ENCODE data around the gene RPS15.
A peak's percentile ranks its signal among the peaks of the same experiment; 100 is the strongest.

Gene RPS15

GRCh38 chr19:1401889-1402217, 36.3 kb upstream of the RPS15 start:
- Histone ChIP-seq H3K36me3 (peaks cover 27% of the 10 kb centered on the region), H3K4me1 (peaks cover 85% of the 10 kb centered on the region), H3K9me3 (no peaks in the 10 kb centered on the region), H3K4me3 (peak overlapping the region; percentile 93), H3K27ac (peak overlapping the region; percentile 83), H3K4me2 (peak overlapping the region; percentile 95), H3K9ac (peak overlapping the region; percentile 89), H4K20me1 (peaks cover 41% of the 10 kb centered on the region), H3K27me3 (no peaks in the 10 kb centered on the region)
- no peak for TF ChIP-seq Cebpa-rat (IDR thresholded peaks at IDR 0.05)

- TF ChIP-seq Cebpa-rat (IDR thresholded peaks at IDR 0.05) = no peak
- H3K4me3 ChIP-seq = peak overlapping the region; percentile 93; the same call in 1 of the 2 replicates
- H3K4me2 ChIP-seq = peak overlapping the region; percentile 95
- no peaks in the 10 kb centered on the region for H3K27me3 ChIP-seq
- H3K27ac ChIP-seq = peak overlapping the region; percentile 32; the same call in 1 of the 2 replicates
- H4K20me1 ChIP-seq = peaks cover 34% of the 10 kb centered on the region
- peaks cover 21% of the 10 kb centered on the region for H3K36me3 ChIP-seq
- H3K9me3 ChIP-seq = no peaks in the 10 kb centered on the region
- H3K9ac ChIP-seq = 0 out of 2 replicates have a peak overlapping the region, but pooled peaks have one; percentile 46
- peaks cover 79% of the 10 kb centered on the region for H3K4me1 ChIP-seq
Observed at GRCh38 chr19:1402411-1403070, 35.7 kb upstream of the RPS15 start.

- H3K9ac ChIP-seq = peak overlapping the region; percentile 100
- peaks cover 36% of the 10 kb centered on the region for H4K20me1 ChIP-seq
- H3K9me3 ChIP-seq = no peaks in the 10 kb centered on the region
- no peak for TF ChIP-seq Cebpa-rat (IDR thresholded peaks at IDR 0.05)
- H3K4me2 ChIP-seq = peak overlapping the region; percentile 79
- H3K27me3 ChIP-seq = no peaks in the 10 kb centered on the region
- peak overlapping the region; percentile 100 for H3K4me3 ChIP-seq
- peak overlapping the region; percentile 100 for H3K27ac ChIP-seq
- peaks cover 30% of the 10 kb centered on the region for H3K36me3 ChIP-seq
- peaks cover 77% of the 10 kb centered on the region for H3K4me1 ChIP-seq
Observed at GRCh38 chr19:1406774-1407527, 31.2 kb upstream of the RPS15 start.

- peak within 1 kb of the TSS; percentile 100 for H3K4me3 ChIP-seq
- H3K4me1 ChIP-seq = peaks cover 77% of the 10 kb centered on the region
- H3K27me3 ChIP-seq = no peaks in the 10 kb centered on the region
- peak within 1 kb of the TSS; percentile 93 for H3K4me2 ChIP-seq
- peaks cover 44% of the 10 kb centered on the region for H4K20me1 ChIP-seq
- no peak for TF ChIP-seq Cebpa-rat (IDR thresholded peaks at IDR 0.05)
- peak within 1 kb of the TSS; percentile 100 for H3K9ac ChIP-seq
- H3K9me3 ChIP-seq = no peaks in the 10 kb centered on the region
- peak within 1 kb of the TSS; percentile 100 for H3K27ac ChIP-seq
- H3K36me3 ChIP-seq = peaks cover 38% of the 10 kb centered on the region
Observed at GRCh38 chr19:1407528-1408299, 30.5 kb upstream of the RPS15 start, which contains the start of gene DAZAP1. Gene DAZAP1 (plus strand): TSS chr19:1407586. CDS start chr19:1407774, 188 bp downstream.

GRCh38 chr19:1408300-1409203, 29.6 kb upstream of the RPS15 start:
- Histone ChIP-seq H3K36me3 (peaks cover 46% of the 10 kb centered on the region), H3K4me1 (peaks cover 77% of the 10 kb centered on the region)

GRCh38 chr19:1409204-1410005, 28.8 kb upstream of the RPS15 start:
- H4K20me1 ChIP-seq = peaks cover 61% of the 10 kb centered on the region
- no peaks in the 10 kb centered on the region for H3K27me3 ChIP-seq
- peaks cover 55% of the 10 kb centered on the region for H3K36me3 ChIP-seq
- peak overlapping the region; percentile 100 for H3K4me3 ChIP-seq
- peak overlapping the region; percentile 100 for H3K27ac ChIP-seq
- H3K9me3 ChIP-seq = no peaks in the 10 kb centered on the region
- peaks cover 75% of the 10 kb centered on the region for H3K4me1 ChIP-seq
- no peak for TF ChIP-seq Cebpa-rat (IDR thresholded peaks at IDR 0.05)
- peak overlapping the region; percentile 93 for H3K4me2 ChIP-seq
- H3K9ac ChIP-seq = peak overlapping the region; percentile 100

More at GRCh38 chr19:1408300-1409203, 29.6 kb upstream of the RPS15 start:
- Histone ChIP-seq H3K4me2 (peak overlapping the region; percentile 93), H4K20me1 (peaks cover 52% of the 10 kb centered on the region), H3K27me3 (no peaks in the 10 kb centered on the region), H3K4me3 (peak overlapping the region; percentile 100), H3K9ac (peak overlapping the region; percentile 100), H3K9me3 (no peaks in the 10 kb centered on the region), H3K27ac (peak overlapping the region; percentile 100)
- no peak for TF ChIP-seq Cebpa-rat (IDR thresholded peaks at IDR 0.05)

- Histone ChIP-seq H3K27ac (peak overlapping the region; percentile 100; the same call in 1 of the 2 replicates), H3K4me1 (peaks cover 75% of the 10 kb centered on the region), H3K4me2 (peak overlapping the region; percentile 93), H3K4me3 (peak overlapping the region; percentile 100; the same call in 1 of the 2 replicates), H3K27me3 (no peaks in the 10 kb centered on the region), H4K20me1 (peaks cover 69% of the 10 kb centered on the region), H3K9me3 (no peaks in the 10 kb centered on the region), H3K9ac (peak overlapping the region; percentile 100), H3K36me3 (peaks cover 63% of the 10 kb centered on the region)
- TF ChIP-seq Cebpa-rat (IDR thresholded peaks at IDR 0.05) = no peak
Observed at GRCh38 chr19:1410136-1410786, 27.9 kb upstream of the RPS15 start.

- 0 out of 2 replicates have a peak overlapping the region, but pooled peaks have one; percentile 15 for H3K4me3 ChIP-seq
- H3K27ac ChIP-seq = 0 out of 2 replicates have a peak overlapping the region, but pooled peaks have one; percentile 100
Observed at GRCh38 chr19:1410789-1411188, 27.4 kb upstream of the RPS15 start.

More at GRCh38 chr19:1410789-1411188, 27.4 kb upstream of the RPS15 start:
- H3K36me3 ChIP-seq = peaks cover 68% of the 10 kb centered on the region
- H3K27me3 ChIP-seq = no peaks in the 10 kb centered on the region
- H3K4me1 ChIP-seq = peaks cover 75% of the 10 kb centered on the region
- no peaks in the 10 kb centered on the region for H3K9me3 ChIP-seq
- H4K20me1 ChIP-seq = peaks cover 75% of the 10 kb centered on the region
- H3K4me2 ChIP-seq = peak overlapping the region; percentile 93
- no peak for TF ChIP-seq Cebpa-rat (IDR thresholded peaks at IDR 0.05)
- H3K9ac ChIP-seq = peak overlapping the region; percentile 100; the same call in 1 of the 2 replicates

Data from BLaER1 (cell line).